ENCODE results near the gene SLC17A5.

The SLC17A5 gene

GRCh38 chr6:73548458-73549446 is 105.0 kb downstream of the SLC17A5 start:
- TF ChIP-seq CTCF (IDR thresholded peaks at IDR 0.05; ENCODE audit: borderline replicate concordance, extremely low read depth, low read length, poor library complexity, severe bottlenecking) (peak; percentile 9), EZH2 (IDR thresholded peaks at IDR 0.05; ENCODE audit: borderline replicate concordance, low read depth, low read length, severe bottlenecking) (no peak)

GRCh38 chr6:73547036-73547435 is 106.8 kb downstream of the SLC17A5 start:
- no peaks in the 10 kb centered on the region for H3K36me3 ChIP-seq (ENCODE audit: insufficient read depth, low read length)
- H4K20me1 ChIP-seq (ENCODE audit: insufficient read depth, low read length), result no peaks in the 10 kb centered on the region
- H3K4me2 ChIP-seq (ENCODE audit: insufficient read depth, low read length), result no peak overlapping the region
- H3K4me1 ChIP-seq (ENCODE audit: insufficient read depth, low read length), result no peaks in the 10 kb centered on the region
- H3K27ac ChIP-seq (ENCODE audit: low read length), result no peak overlapping the region
- H2AFZ ChIP-seq (ENCODE audit: low read depth, low read length), result no peak overlapping the region
- H3K9ac ChIP-seq (ENCODE audit: low read depth, low read length), result no peak overlapping the region
- H3K4me3 ChIP-seq (ENCODE audit: low read depth in 1 of 2, low read length in 2 of 2), result no peak overlapping the region
- H3K79me2 ChIP-seq (ENCODE audit: insufficient read depth, low read length), result no peaks in the 10 kb centered on the region
- H3K27me3 ChIP-seq (ENCODE audit: insufficient read depth, low read length, poor library complexity), result no peaks in the 10 kb centered on the region
- no peak for ATAC-seq (ENCODE audit: insufficient read depth, low read depth)
- DNase-seq, result no peak
- TF ChIP-seq CTCF (IDR thresholded peaks at IDR 0.05; ENCODE audit: borderline replicate concordance, extremely low read depth, low read length, poor library complexity, severe bottlenecking) (no peak), EZH2 (IDR thresholded peaks at IDR 0.05; ENCODE audit: borderline replicate concordance, low read depth, low read length, severe bottlenecking) (no peak)
- H3K9me3 ChIP-seq (ENCODE audit: insufficient read depth, low read length, severe bottlenecking), result no peaks in the 10 kb centered on the region

More at GRCh38 chr6:73548458-73549446, 105.0 kb downstream of the SLC17A5 start:
- H3K27ac ChIP-seq (ENCODE audit: low read length), result no peak overlapping the region
- no peak overlapping the region for H3K4me2 ChIP-seq (ENCODE audit: insufficient read depth, low read length)
- H4K20me1 ChIP-seq (ENCODE audit: insufficient read depth, low read length), result no peaks in the 10 kb centered on the region
- DNase-seq (no peak), ATAC-seq (ENCODE audit: insufficient read depth, low read depth) (no peak)
- no peak overlapping the region for H2AFZ ChIP-seq (ENCODE audit: low read depth, low read length)
- H3K9ac ChIP-seq (ENCODE audit: low read depth, low read length), result no peak overlapping the region
- no peaks in the 10 kb centered on the region for H3K4me1 ChIP-seq (ENCODE audit: insufficient read depth, low read length)
- H3K79me2 ChIP-seq (ENCODE audit: insufficient read depth, low read length), result no peaks in the 10 kb centered on the region
- no peak overlapping the region for H3K4me3 ChIP-seq (ENCODE audit: low read depth in 1 of 2, low read length in 2 of 2)
- H3K9me3 ChIP-seq (ENCODE audit: insufficient read depth, low read length, severe bottlenecking), result no peaks in the 10 kb centered on the region
- H3K36me3 ChIP-seq (ENCODE audit: insufficient read depth, low read length), result no peaks in the 10 kb centered on the region
- no peaks in the 10 kb centered on the region for H3K27me3 ChIP-seq (ENCODE audit: insufficient read depth, low read length, poor library complexity)
